ENCODE results near the gene RIN3. TPM values are rescaled to one million over a fixed set of nuclear protein-coding genes. Genes with fewer than 3 reads are reported as not detected.
A peak's percentile ranks its signal among the peaks of the same experiment; 100 is the strongest.

RIN3 gene
- total RNA-seq, 1 donor from 2014 or later = 22.1 TPM

GRCh38 chr14:92646952-92647796, 133.6 kb downstream of the RIN3 start:
- ATAC-seq (no peak), DNase-seq (ENCODE audit: low spot score) (no peak)
- intact Hi-C loops (cut with DNase I) = no loop called here

DNA sequence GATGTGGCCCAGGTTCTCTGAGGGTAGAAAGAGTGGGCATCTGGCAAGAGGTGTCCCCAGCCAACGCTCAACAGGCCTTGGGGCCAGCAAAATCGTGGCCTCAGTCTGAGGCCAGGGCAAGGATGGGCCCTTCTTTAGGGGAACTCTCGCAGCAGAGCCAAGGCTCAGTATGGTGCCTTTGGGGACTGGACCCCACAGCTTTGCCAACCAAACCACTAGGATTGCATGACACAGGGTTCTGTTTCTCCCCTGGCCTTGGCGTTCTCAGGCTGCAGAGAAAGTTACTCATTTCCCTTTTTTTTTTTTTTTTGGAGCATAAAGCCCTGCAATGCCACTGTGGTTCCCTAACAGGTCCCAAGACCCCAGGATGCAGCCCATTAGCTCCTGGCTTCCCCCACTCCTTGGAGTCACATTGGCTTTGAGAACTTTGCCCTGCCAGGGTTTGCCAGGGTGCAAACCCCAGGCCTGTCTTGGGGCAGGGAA, 134.3 kb downstream of the RIN3 start:
- ATAC-seq = no peak
- intact Hi-C loops (cut with DNase I) = no loop called here
- no peak for DNase-seq (ENCODE audit: low spot score)

- intact Hi-C loops (cut with DNase I) = no loop called here
- DNase-seq (ENCODE audit: low spot score) = no peak
- ATAC-seq = no peak
These were observed 135.5 kb downstream of the RIN3 start for GRCh38 chr14:92649066-92649465.

DNA sequence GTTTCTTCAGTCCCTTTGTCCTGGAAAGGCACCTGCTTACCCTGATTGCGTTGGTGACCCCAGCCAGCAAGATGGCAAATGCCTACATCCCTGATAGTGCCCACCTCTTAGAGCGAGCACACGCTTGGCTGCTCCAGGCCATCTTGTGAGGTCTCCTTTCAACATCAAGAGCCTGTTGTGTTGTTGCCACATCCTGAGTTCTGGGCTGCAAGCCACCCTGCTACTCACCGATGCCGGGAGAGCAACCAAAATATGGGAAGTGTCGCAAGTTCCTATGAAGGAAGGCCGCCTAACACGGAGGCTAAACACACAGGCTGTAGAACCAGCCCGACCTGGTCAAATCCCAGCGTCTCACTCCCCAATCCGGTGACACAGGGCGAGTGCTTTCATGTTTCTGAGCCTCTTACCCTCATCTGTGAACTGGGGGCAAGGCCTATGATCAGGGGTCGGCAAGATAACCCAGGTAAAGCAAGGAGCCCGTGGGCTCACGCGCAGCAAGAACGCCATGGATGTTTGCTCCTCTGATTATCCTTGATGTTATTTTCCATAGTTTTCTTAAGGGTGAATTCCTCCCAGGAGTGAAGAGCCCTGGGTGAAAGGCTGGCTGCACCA, 136.5 kb downstream of the RIN3 start:
- intact Hi-C loops (cut with DNase I) = no loop called here
- ATAC-seq (peak; percentile 79), DNase-seq (ENCODE audit: low spot score) (peak; percentile 80)

GRCh38 chr14:92650581-92651105, 137.1 kb downstream of the RIN3 start:
- ATAC-seq (no peak), DNase-seq (ENCODE audit: low spot score) (no peak)
- intact Hi-C loops (cut with DNase I) = no loop called here

GRCh38 chr14:92651106-92651757, 137.7 kb downstream of the RIN3 start:
- DNase-seq (ENCODE audit: low spot score) = no peak
- peak; percentile 22 for ATAC-seq
- intact Hi-C loops (cut with DNase I) = no loop called here

- peak; percentile 21 for ATAC-seq
- peak; percentile 73 for DNase-seq (ENCODE audit: low spot score)
- intact Hi-C loops (cut with DNase I) = no loop called here
These were observed 138.3 kb downstream of the RIN3 start for GRCh38 chr14:92651758-92652406.

- DNase-seq (ENCODE audit: low spot score) = no peak
- no peak for ATAC-seq
- intact Hi-C loops (cut with DNase I) = no loop called here
These were observed 139.0 kb downstream of the RIN3 start for GRCh38 chr14:92652413-92653151.

DNA sequence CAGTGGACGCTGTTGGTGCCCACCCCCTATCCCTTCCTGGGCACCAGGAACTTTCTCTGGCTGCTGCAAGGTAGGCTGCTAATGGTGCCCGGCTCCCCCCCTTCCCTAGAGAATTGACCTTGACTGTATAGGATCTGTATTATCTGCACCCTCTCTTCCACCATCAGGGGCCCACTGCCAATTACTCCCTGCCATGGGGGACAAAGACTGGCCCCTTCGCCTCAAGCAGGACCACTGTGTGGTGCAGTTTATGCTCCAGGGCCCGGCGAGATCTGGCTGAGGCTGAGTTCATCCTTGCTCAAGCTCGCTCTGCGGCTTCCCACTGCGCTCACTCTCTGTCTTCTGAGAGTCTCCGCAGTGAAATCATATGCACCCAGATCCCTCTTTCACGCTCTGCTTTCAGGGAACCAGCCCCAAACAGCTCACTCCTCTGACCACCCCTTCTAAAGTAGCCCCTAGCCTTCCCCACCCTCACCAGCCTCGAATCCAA, 139.6 kb downstream of the RIN3 start:
- ATAC-seq (no peak), DNase-seq (ENCODE audit: low spot score) (no peak)
- intact Hi-C loops (cut with DNase I) = no loop called here

GRCh38 chr14:92654239-92654901, 140.8 kb downstream of the RIN3 start:
- intact Hi-C loops (cut with DNase I) = no loop called here
- ATAC-seq (no peak), DNase-seq (ENCODE audit: low spot score) (no peak)

DNA sequence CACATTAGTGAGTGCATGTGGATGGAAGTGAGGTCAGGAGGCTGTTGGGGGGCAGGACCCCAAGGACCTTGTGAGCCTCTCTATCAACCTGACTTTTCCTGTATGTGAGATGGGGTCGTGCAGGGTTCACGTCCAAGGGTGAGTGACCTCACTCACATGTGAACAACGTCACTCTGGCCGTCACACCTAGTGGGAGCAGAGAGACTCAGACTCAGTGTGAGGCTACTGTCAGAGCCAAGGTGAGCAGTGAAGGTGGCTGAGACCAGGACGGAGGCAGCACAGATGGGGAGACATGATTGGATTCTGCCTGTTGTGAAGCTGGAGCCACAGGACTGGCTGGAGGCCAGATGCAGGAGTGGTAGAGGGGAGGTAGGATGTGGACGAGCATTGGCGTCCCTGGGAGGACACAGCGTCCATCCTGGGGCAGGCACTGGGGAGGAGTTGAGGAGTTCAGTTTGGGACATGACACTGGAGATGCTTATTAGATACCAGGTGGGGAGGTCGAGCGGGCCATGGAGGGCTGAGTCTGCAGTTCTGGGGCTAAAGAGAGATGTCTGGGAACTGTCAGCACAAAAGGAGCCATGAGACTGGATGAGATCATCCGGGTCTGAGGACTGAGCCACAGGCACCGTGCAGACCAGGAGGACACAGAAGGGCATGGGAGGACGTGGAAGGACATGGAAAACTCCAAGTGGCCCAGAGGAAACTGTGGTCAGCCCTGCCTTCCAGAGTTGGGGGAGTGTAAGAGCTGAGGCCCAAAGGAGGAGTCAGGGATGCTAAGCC, 142.0 kb downstream of the RIN3 start:
- ATAC-seq (no peak), DNase-seq (ENCODE audit: low spot score) (no peak)
- intact Hi-C loops (cut with DNase I) = no loop called here

DNA sequence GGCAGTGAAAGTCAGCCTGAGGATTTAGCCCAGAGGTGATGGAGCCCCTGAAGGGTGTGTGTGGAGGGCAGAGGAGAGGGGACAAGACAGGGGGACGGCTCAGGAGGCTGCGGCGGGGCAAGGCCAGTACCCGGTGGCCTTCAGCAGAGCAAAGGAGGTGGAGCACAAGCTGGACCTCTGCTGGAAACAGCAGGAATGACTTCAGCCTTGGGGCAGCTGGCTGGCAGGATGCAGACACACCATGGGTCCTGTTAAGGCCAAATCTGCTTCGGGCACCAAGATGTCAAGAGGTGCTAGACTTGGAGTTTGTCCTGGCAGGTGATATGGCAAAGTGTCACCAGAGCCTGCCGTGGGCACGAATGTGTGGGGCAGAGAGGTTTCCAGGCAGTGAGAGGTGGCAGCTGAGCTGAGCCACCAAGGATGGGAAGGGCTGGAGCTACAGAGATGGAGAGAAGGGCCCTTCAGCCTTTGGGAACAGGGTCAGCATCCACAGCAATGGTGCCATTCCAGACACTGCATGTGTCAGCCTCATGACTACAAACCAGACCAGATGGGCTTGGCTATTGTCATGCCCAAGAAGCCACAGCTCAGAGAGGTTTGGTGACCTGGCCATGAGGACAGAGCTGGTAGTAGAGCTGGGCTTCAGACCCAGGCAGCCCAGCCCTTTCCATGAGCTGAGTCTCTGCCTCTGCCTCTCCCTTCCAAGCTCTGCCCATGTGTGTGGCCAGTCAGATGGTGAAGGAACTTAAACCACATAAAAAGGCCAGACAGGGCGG, 142.9 kb downstream of the RIN3 start:
- ATAC-seq (no peak), DNase-seq (ENCODE audit: low spot score) (no peak)
- intact Hi-C loops (cut with DNase I) = no loop called here

GRCh38 chr14:92657457-92658142, 144.0 kb downstream of the RIN3 start:
- ATAC-seq = peak; percentile 75
- intact Hi-C loops (cut with DNase I) = no loop called here
- DNase-seq (ENCODE audit: low spot score) = peak; percentile 71

DNA sequence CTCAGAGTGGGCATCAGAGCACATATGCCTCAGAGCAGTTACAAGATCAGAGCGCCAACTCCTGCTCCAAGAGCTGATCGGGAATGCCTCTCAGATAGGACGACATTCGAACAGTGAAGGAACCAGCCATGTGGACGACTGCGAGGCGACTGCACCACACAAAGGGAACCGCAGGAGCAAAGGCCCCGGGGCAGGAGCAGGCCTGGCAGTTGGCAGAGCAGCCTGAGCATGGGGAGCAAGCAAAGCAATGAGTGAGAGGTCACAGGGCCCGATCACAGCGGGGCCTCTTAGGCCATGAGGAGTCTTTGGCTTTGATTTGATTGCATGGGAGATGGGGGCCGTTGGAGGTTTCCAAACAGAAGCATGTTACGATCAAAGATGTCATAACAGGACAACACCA, 144.6 kb downstream of the RIN3 start:
- ATAC-seq (no peak), DNase-seq (ENCODE audit: low spot score) (no peak)
- intact Hi-C loops (cut with DNase I) = no loop called here

- intact Hi-C loops (cut with DNase I) = no loop called here
- DNase-seq (ENCODE audit: low spot score) = no peak
- ATAC-seq = no peak
These were observed 145.1 kb downstream of the RIN3 start for GRCh38 chr14:92658684-92659083.
